ENCODE measurements around the gene PNCK. TPM values are rescaled to one million over a fixed set of nuclear protein-coding genes. Genes with fewer than 3 reads are reported as not detected.
A peak's percentile ranks its signal among the peaks of the same experiment; 100 is the strongest.
"Not testable (repeated sequence)": the region's sequence is repeated elsewhere in the genome, so short reads cannot be mapped to it uniquely, and the experiment has no call there.

Gene PNCK
- total RNA-seq, 4 donors from 2014 or later: 0.83 TPM; not detected in 3

- Histone ChIP-seq H3K4me3 (replicated peaks in 1 of 3) (no peak overlapping the region), H3K27ac (no peak overlapping the region), H3K4me1 (peaks cover 0 to 4% of the 10 kb centered on the region in 2 donors), H3K36me3 (no peaks in the 10 kb centered on the region), H3K9me3 (no peaks in the 10 kb centered on the region), H3K27me3 (no peaks in the 10 kb centered on the region)
- no CpG with 5 or more reads among the region's 4 CpGs for WGBS, 2 donors
- intact Hi-C loops (cut with DNase I): no loop called here
- TF ChIP-seq CTCF (IDR thresholded peaks at IDR 0.05) (no peak), POLR2A (IDR thresholded peaks at IDR 0.05) (no peak)
- DNase-seq: no peak
Observed at GRCh38 chrX:153692003-153692402, 18.4 kb upstream of the PNCK start.

GRCh38 chrX:153691032-153691827 lies 17.6 kb upstream of the PNCK start:
- H3K36me3 ChIP-seq; H3K27me3 ChIP-seq; H3K9me3 ChIP-seq; H3K27ac ChIP-seq; H3K4me3 ChIP-seq (replicated peaks in 1 of 3); H3K4me1 ChIP-seq; DNase-seq; intact Hi-C loops (cut with DNase I): not testable (repeated sequence)
- WGBS, 2 donors: 94 to 96% methylated on average over 6 to 7 of the region's 21 CpGs

- TF ChIP-seq CTCF (IDR thresholded peaks at IDR 0.05): no peak
- no peak for TF ChIP-seq POLR2A (IDR thresholded peaks at IDR 0.05)
- H3K9me3 ChIP-seq: no peaks in the 10 kb centered on the region
- H3K4me3 ChIP-seq (replicated peaks in 1 of 3): no peak overlapping the region
- H3K4me1 ChIP-seq: peaks cover 0 to 4% of the 10 kb centered on the region in 2 donors
- intact Hi-C loops (cut with DNase I): no loop called here
- no peaks in the 10 kb centered on the region for H3K36me3 ChIP-seq
- 80 to 87% methylated on average over 1 to 6 of the region's 14 CpGs for WGBS, 2 donors
- no peak overlapping the region for H3K27ac ChIP-seq
- no peaks in the 10 kb centered on the region for H3K27me3 ChIP-seq
- no peak for DNase-seq
Observed at GRCh38 chrX:153690466-153690865, 16.9 kb upstream of the PNCK start.

- intact Hi-C loops (cut with DNase I): no loop called here
- Histone ChIP-seq H3K4me1 (peaks cover 0 to 4% of the 10 kb centered on the region in 2 donors), H3K27me3 (no peaks in the 10 kb centered on the region), H3K27ac (no peak overlapping the region), H3K9me3 (no peaks in the 10 kb centered on the region), H3K36me3 (no peaks in the 10 kb centered on the region), H3K4me3 (replicated peaks in 1 of 3) (no peak overlapping the region)
- no peak for DNase-seq
- no peak for TF ChIP-seq CTCF (IDR thresholded peaks at IDR 0.05)
- TF ChIP-seq POLR2A (IDR thresholded peaks at IDR 0.05): no peak
- 80 to 95% methylated on average over 7 to 9 of the region's 19 CpGs for WGBS, 2 donors
Observed at GRCh38 chrX:153689654-153690465, 16.2 kb upstream of the PNCK start.

GRCh38 chrX:153688911-153689590 lies 15.4 kb upstream of the PNCK start:
- intact Hi-C loops (cut with DNase I): no loop called here
- peak; percentile 39 to 45 for DNase-seq
- Histone ChIP-seq H3K27ac (no peak overlapping the region), H3K4me3 (replicated peaks in 1 of 3) (peak overlapping the region in 1 of 3 donors; percentile 26), H3K36me3 (no peaks in the 10 kb centered on the region), H3K27me3 (no peaks in the 10 kb centered on the region), H3K4me1 (peaks cover 0 to 4% of the 10 kb centered on the region in 2 donors), H3K9me3 (no peaks in the 10 kb centered on the region)
- TF ChIP-seq POLR2A (IDR thresholded peaks at IDR 0.05): no peak
- TF ChIP-seq CTCF (IDR thresholded peaks at IDR 0.05): no peak
- no CpG with 5 or more reads among the region's 53 CpGs for WGBS, 2 donors
